ENCODE results near the gene ITPR2. TPM values are rescaled to one million over a fixed set of nuclear protein-coding genes. Genes with fewer than 3 reads are reported as not detected.

The ITPR2 gene
- polyA plus RNA-seq, 1 of the 3 experiments (the other 2 are of a cell fraction): 2.3 TPM

DNA sequence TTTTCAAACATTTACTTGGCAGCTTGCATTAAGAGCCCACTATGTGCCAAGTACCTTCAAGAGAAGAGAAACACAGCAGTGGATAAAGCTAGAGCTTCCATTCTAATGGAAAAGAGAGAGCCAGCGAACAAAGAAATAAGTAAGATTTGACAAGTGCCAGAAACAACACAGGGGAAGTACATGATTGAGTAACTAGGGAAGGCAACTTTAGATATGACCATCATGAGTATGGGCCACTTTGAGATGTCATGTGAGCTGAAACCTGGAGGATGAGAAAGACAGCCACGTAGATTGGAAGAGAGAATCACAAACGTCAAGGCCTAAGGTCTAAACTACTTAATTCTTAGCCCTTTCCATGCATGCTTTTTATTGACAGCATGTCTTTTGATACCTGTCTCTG, 121.4 kb downstream of the ITPR2 start:
- no peaks in the 10 kb centered on the region for H3K79me2 ChIP-seq (ENCODE audit: insufficient read depth)
- DNase-seq: no peak
- no peak overlapping the region for H3K4me2 ChIP-seq
- H3K4me3 ChIP-seq (ENCODE audit: low read depth in 2 of 2, low read length in 1 of 2): no peak overlapping the region
- H2AFZ ChIP-seq (ENCODE audit: low read depth): no peak overlapping the region
- peaks cover 6 to 18% of the 10 kb centered on the region in 2 experiments for H3K36me3 ChIP-seq (replicated peaks in 1 of 2; ENCODE audit: control insufficient read depth in 1 of 2, insufficient read depth in 2 of 2, low read length in 1 of 2)
- no peak overlapping the region for H3K9ac ChIP-seq
- TF ChIP-seq FOXM1 (IDR thresholded peaks at IDR 0.05; ENCODE audit: low read depth) (no peak), POLR2AphosphoS5 (IDR thresholded peaks at IDR 0.05; ENCODE audit: low read depth, low read length) (no peak), TAF1 (IDR thresholded peaks at IDR 0.05; ENCODE audit: borderline replicate concordance, low read depth, low read length) (no peak), FOSL2 (IDR thresholded peaks at IDR 0.05; ENCODE audit: borderline replicate concordance, low read depth) (no peak), NFIC (IDR thresholded peaks at IDR 0.05; ENCODE audit: borderline replicate concordance) (no peak), EP300 (IDR thresholded peaks at IDR 0.05; ENCODE audit: borderline replicate concordance in 1 of 2, low read depth in 1 of 2, low read length in 1 of 2) (no peak), RAD21 (IDR thresholded peaks at IDR 0.05; ENCODE audit: low read length) (no peak), RFX5 (IDR thresholded peaks at IDR 0.05; ENCODE audit: low read length) (no peak), ELF1 (IDR thresholded peaks at IDR 0.05) (no peak), MXI1 (IDR thresholded peaks at IDR 0.05; ENCODE audit: low read depth, low read length) (no peak)
- TF ChIP-seq, protein P1, sequence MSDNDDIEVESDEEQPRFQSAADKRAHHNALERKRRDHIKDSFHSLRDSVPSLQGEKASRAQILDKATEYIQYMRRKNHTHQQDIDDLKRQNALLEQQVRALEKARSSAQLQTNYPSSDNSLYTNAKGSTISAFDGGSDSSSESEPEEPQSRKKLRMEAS (IDR thresholded peaks at IDR 0.05; ENCODE audit: low read depth): no peak
- TF ChIP-seq, protein P2, sequence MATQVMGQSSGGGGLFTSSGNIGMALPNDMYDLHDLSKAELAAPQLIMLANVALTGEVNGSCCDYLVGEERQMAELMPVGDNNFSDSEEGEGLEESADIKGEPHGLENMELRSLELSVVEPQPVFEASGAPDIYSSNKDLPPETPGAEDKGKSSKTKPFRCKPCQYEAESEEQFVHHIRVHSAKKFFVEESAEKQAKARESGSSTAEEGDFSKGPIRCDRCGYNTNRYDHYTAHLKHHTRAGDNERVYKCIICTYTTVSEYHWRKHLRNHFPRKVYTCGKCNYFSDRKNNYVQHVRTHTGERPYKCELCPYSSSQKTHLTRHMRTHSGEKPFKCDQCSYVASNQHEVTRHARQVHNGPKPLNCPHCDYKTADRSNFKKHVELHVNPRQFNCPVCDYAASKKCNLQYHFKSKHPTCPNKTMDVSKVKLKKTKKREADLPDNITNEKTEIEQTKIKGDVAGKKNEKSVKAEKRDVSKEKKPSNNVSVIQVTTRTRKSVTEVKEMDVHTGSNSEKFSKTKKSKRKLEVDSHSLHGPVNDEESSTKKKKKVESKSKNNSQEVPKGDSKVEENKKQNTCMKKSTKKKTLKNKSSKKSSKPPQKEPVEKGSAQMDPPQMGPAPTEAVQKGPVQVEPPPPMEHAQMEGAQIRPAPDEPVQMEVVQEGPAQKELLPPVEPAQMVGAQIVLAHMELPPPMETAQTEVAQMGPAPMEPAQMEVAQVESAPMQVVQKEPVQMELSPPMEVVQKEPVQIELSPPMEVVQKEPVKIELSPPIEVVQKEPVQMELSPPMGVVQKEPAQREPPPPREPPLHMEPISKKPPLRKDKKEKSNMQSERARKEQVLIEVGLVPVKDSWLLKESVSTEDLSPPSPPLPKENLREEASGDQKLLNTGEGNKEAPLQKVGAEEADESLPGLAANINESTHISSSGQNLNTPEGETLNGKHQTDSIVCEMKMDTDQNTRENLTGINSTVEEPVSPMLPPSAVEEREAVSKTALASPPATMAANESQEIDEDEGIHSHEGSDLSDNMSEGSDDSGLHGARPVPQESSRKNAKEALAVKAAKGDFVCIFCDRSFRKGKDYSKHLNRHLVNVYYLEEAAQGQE (IDR thresholded peaks at IDR 0.05; ENCODE audit: low read depth, low read length): no peak
- TF ChIP-seq, protein P3, sequence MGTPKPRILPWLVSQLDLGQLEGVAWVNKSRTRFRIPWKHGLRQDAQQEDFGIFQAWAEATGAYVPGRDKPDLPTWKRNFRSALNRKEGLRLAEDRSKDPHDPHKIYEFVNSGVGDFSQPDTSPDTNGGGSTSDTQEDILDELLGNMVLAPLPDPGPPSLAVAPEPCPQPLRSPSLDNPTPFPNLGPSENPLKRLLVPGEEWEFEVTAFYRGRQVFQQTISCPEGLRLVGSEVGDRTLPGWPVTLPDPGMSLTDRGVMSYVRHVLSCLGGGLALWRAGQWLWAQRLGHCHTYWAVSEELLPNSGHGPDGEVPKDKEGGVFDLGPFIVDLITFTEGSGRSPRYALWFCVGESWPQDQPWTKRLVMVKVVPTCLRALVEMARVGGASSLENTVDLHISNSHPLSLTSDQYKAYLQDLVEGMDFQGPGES (IDR thresholded peaks at IDR 0.05; ENCODE audit: low read depth, low read length): no peak
- POLR2A ChIA-PET: no interaction called here
- WGBS (ENCODE audit: low lambda C conversion rate): 96% methylated on average over 3 of the region's 3 CpGs
- H4K20me1 ChIP-seq (ENCODE audit: insufficient read depth): no peaks in the 10 kb centered on the region
- H3K27ac ChIP-seq (ENCODE audit: low read depth in 2 of 2, low read length in 1 of 2): no peak overlapping the region
- no peaks in the 10 kb centered on the region for H3K9me2 ChIP-seq
- H3K27me3 ChIP-seq (ENCODE audit: insufficient read depth): no peaks in the 10 kb centered on the region
- no peaks in the 10 kb centered on the region for H3K9me3 ChIP-seq
- H3F3A ChIP-seq (replicated peaks; ENCODE audit: insufficient read depth): peaks cover 4% of the 10 kb centered on the region
- CTCF ChIA-PET: interaction anchor here (0.7 to 1.4 kb wide), 2 partner anchors 8 to 10 kb away, joined by 3 to 7 read pairs; no protein-coding TSS in a partner anchor
- peaks cover 0 to 3% of the 10 kb centered on the region in 2 experiments; a peak in 2 of 4 replicates for H3K4me1 ChIP-seq (ENCODE audit: control insufficient read depth in 1 of 2, insufficient read depth in 2 of 2, low read depth in 1 of 2, low read length in 1 of 2)

DNA sequence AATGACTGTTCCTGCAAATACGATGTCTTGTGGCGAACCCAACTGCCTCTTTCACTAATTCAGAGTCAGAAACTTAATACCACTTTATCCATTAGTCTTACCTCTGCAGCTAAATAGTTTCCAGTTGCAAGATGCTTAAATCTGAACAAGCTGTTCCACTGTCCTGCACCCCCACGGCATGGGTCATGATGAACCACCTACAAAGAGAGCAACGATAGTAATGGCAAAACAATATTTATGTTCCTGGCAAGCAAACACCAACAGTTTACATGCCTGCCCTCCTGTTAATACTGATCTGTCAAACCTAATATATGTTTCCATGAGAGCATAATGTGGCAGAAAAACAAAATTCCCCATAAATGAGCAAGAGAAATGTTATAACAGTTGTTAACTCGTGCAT, 121.9 kb downstream of the ITPR2 start:
- ChIA-PET CTCF (interaction anchor here (0.7 to 1.4 kb wide), 3 partner anchors 9 to 10 kb away, joined by 3 to 7 read pairs (median 6); no protein-coding TSS in a partner anchor), POLR2A (no interaction called here)
- H3K9me2 ChIP-seq: no peaks in the 10 kb centered on the region
- H3K79me2 ChIP-seq (ENCODE audit: insufficient read depth): no peaks in the 10 kb centered on the region
- no peak for DNase-seq
- H3K9me3 ChIP-seq: no peaks in the 10 kb centered on the region
- H3K36me3 ChIP-seq (replicated peaks in 1 of 2; ENCODE audit: control insufficient read depth in 1 of 2, insufficient read depth in 2 of 2, low read length in 1 of 2): peaks cover 6 to 18% of the 10 kb centered on the region in 2 experiments
- H3K9ac ChIP-seq: no peak overlapping the region
- no peak overlapping the region for H3K4me3 ChIP-seq (ENCODE audit: low read depth in 2 of 2, low read length in 1 of 2)
- H3K4me2 ChIP-seq: no peak overlapping the region
- no peaks in the 10 kb centered on the region for H4K20me1 ChIP-seq (ENCODE audit: insufficient read depth)
- no peak overlapping the region; a peak in 1 of 4 replicates for H3K27ac ChIP-seq (ENCODE audit: low read depth in 2 of 2, low read length in 1 of 2)
- H3K27me3 ChIP-seq (ENCODE audit: insufficient read depth): no peaks in the 10 kb centered on the region
- no peak overlapping the region for H2AFZ ChIP-seq (ENCODE audit: low read depth)
- H3K4me1 ChIP-seq (ENCODE audit: control insufficient read depth in 1 of 2, insufficient read depth in 2 of 2, low read depth in 1 of 2, low read length in 1 of 2): peaks cover 0 to 3% of the 10 kb centered on the region in 2 experiments; a peak in 2 of 4 replicates
- WGBS (ENCODE audit: low lambda C conversion rate): 78% methylated on average over 5 of the region's 5 CpGs
- peaks cover 4% of the 10 kb centered on the region for H3F3A ChIP-seq (replicated peaks; ENCODE audit: insufficient read depth)
- TF ChIP-seq, protein P4, sequence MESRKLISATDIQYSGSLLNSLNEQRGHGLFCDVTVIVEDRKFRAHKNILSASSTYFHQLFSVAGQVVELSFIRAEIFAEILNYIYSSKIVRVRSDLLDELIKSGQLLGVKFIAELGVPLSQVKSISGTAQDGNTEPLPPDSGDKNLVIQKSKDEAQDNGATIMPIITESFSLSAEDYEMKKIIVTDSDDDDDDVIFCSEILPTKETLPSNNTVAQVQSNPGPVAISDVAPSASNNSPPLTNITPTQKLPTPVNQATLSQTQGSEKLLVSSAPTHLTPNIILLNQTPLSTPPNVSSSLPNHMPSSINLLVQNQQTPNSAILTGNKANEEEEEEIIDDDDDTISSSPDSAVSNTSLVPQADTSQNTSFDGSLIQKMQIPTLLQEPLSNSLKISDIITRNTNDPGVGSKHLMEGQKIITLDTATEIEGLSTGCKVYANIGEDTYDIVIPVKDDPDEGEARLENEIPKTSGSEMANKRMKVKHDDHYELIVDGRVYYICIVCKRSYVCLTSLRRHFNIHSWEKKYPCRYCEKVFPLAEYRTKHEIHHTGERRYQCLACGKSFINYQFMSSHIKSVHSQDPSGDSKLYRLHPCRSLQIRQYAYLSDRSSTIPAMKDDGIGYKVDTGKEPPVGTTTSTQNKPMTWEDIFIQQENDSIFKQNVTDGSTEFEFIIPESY (IDR thresholded peaks at IDR 0.05; ENCODE audit: borderline replicate concordance, low read depth): no peak
- TF ChIP-seq FOSL2 (IDR thresholded peaks at IDR 0.05; ENCODE audit: borderline replicate concordance, low read depth) (no peak), RAD21 (IDR thresholded peaks at IDR 0.05; ENCODE audit: low read length) (no peak), GABPA (IDR thresholded peaks at IDR 0.05; ENCODE audit: low read depth) (no peak), FOXJ3 (CRISPR knock-in tag; IDR thresholded peaks at IDR 0.05) (no peak), GATA2 (CRISPR knock-in tag; IDR thresholded peaks at IDR 0.05) (no peak), MEF2A (IDR thresholded peaks at IDR 0.05; ENCODE audit: borderline replicate concordance, low read depth) (no peak), TEAD4 (IDR thresholded peaks at IDR 0.05; ENCODE audit: borderline replicate concordance, insufficient read depth) (no peak), RXRA (IDR thresholded peaks at IDR 0.05; ENCODE audit: borderline replicate concordance, low read depth) (no peak)
- TF ChIP-seq, protein P5, sequence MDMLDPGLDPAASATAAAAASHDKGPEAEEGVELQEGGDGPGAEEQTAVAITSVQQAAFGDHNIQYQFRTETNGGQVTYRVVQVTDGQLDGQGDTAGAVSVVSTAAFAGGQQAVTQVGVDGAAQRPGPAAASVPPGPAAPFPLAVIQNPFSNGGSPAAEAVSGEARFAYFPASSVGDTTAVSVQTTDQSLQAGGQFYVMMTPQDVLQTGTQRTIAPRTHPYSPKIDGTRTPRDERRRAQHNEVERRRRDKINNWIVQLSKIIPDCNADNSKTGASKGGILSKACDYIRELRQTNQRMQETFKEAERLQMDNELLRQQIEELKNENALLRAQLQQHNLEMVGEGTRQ (IDR thresholded peaks at IDR 0.05; ENCODE audit: borderline replicate concordance, low read depth, low read length): no peak
